Measurements from ENCODE around the gene VMO1. TPM values are rescaled to one million over a fixed set of nuclear protein-coding genes. Genes with fewer than 3 reads are reported as not detected.

The VMO1 gene
- total RNA-seq, 4 donors from 2014 or later, result 1.4 to 6.0 (median 1.9) TPM; not detected in 1

- no peak overlapping the region for H3K4me3 ChIP-seq
- peak overlapping the region in 3 of 4 donors; percentile 44 to 72 (median 60) for H3K27ac ChIP-seq
- TF ChIP-seq EP300 (IDR thresholded peaks at IDR 0.05), result peak in 1 of 2 donors; percentile 24
- TF ChIP-seq CTCF (IDR thresholded peaks at IDR 0.05), result no peak
- no peak for TF ChIP-seq POLR2A (IDR thresholded peaks at IDR 0.05)
- H3K27me3 ChIP-seq, result no peaks in the 10 kb centered on the region
- WGBS, 2 donors, result 75 to 81% methylated on average over 3 of the region's 3 CpGs
- H3K9me3 ChIP-seq, result no peaks in the 10 kb centered on the region
- H3K4me1 ChIP-seq, result no peaks in the 10 kb centered on the region
- no peaks in the 10 kb centered on the region for H3K36me3 ChIP-seq
- DNase-seq (ENCODE audit: low spot score in 2 of 2), result no peak
These were observed 20.0 kb downstream of the VMO1 start for GRCh38 chr17:4766201-4766600.

- Histone ChIP-seq H3K4me1 (no peaks in the 10 kb centered on the region), H3K27me3 (no peaks in the 10 kb centered on the region), H3K27ac (peak overlapping the region in 2 of 4 donors; percentile 60 to 71), H3K36me3 (no peaks in the 10 kb centered on the region), H3K9me3 (no peaks in the 10 kb centered on the region), H3K4me3 (no peak overlapping the region)
- WGBS, 2 donors, result 64 to 73% methylated on average over 3 of the region's 3 CpGs
- no peak for DNase-seq (ENCODE audit: low spot score in 2 of 2)
- TF ChIP-seq EP300 (IDR thresholded peaks at IDR 0.05), result peak; percentile 47 to 74
- TF ChIP-seq POLR2A (IDR thresholded peaks at IDR 0.05), result peak in 1 of 2 donors; percentile 18
- no peak for TF ChIP-seq CTCF (IDR thresholded peaks at IDR 0.05)
These were observed 21.6 kb downstream of the VMO1 start for GRCh38 chr17:4764595-4764994.

- H3K27ac ChIP-seq, result peak overlapping the region in 1 of 4 donors; percentile 2
- peaks cover 0 to 12% of the 10 kb centered on the region in 2 donors for H3K27me3 ChIP-seq
- no peaks in the 10 kb centered on the region for H3K9me3 ChIP-seq
- H3K36me3 ChIP-seq, result no peaks in the 10 kb centered on the region
- no peaks in the 10 kb centered on the region for H3K4me1 ChIP-seq
- no peak overlapping the region for H3K4me3 ChIP-seq
- no peak for DNase-seq (ENCODE audit: low spot score in 2 of 2)
- TF ChIP-seq CTCF (IDR thresholded peaks at IDR 0.05) (no peak), POLR2A (IDR thresholded peaks at IDR 0.05) (no peak), EP300 (IDR thresholded peaks at IDR 0.05) (peak; percentile 17 to 51)
- WGBS, 2 donors, result 73 to 81% methylated on average over 10 of the region's 10 CpGs
These were observed 26.4 kb downstream of the VMO1 start for GRCh38 chr17:4759776-4760236.

GRCh38 chr17:4753392-4753791, 32.8 kb downstream of the VMO1 start:
- no peak for DNase-seq (ENCODE audit: low spot score in 2 of 2)
- 79 to 83% methylated on average over 1 of the region's 1 CpG for WGBS, 2 donors
- Histone ChIP-seq H3K27ac (no peak overlapping the region), H3K4me1 (peaks cover 0 to 8% (median 0%) of the 10 kb centered on the region in 4 donors), H3K9me3 (no peaks in the 10 kb centered on the region), H3K4me3 (no peak overlapping the region), H3K36me3 (no peaks in the 10 kb centered on the region), H3K27me3 (peaks cover 0 to 27% of the 10 kb centered on the region in 2 donors)
- TF ChIP-seq CTCF (IDR thresholded peaks at IDR 0.05), result no peak

- peaks cover 0 to 24% of the 10 kb centered on the region in 2 donors for H3K27me3 ChIP-seq
- H3K4me1 ChIP-seq, result peaks cover 0 to 9% (median 0%) of the 10 kb centered on the region in 4 donors
- 62 to 67% methylated on average over 5 of the region's 5 CpGs for WGBS, 2 donors
- no peak overlapping the region for H3K4me3 ChIP-seq
- no peaks in the 10 kb centered on the region for H3K36me3 ChIP-seq
- TF ChIP-seq CTCF (IDR thresholded peaks at IDR 0.05) (no peak), EP300 (IDR thresholded peaks at IDR 0.05) (peak in 1 of 2 donors; percentile 24), POLR2A (IDR thresholded peaks at IDR 0.05) (no peak)
- no peaks in the 10 kb centered on the region for H3K9me3 ChIP-seq
- DNase-seq (ENCODE audit: low spot score in 2 of 2), result no peak
- H3K27ac ChIP-seq, result no peak overlapping the region
These were observed 34.2 kb downstream of the VMO1 start for GRCh38 chr17:4751932-4752331.

Data from tibial nerve (tissue), 4 donors.